GM18498 (cell line): ENCODE data around the gene CAPZA3.
"Not testable (repeated sequence)": the region's sequence is repeated elsewhere in the genome, so short reads cannot be mapped to it uniquely, and the experiment has no call there.

Experiments
- ATAC-seq: cut with Tn5 transposase; IDR thresholded peaks from one replicate; pipeline ENCODE4 v1.9.1; 2021; ENCODE audit warnings: mild to moderate bottlenecking, moderate library complexity; ENCODE audit not compliant: unreplicated experiment

Gene CAPZA3

DNA sequence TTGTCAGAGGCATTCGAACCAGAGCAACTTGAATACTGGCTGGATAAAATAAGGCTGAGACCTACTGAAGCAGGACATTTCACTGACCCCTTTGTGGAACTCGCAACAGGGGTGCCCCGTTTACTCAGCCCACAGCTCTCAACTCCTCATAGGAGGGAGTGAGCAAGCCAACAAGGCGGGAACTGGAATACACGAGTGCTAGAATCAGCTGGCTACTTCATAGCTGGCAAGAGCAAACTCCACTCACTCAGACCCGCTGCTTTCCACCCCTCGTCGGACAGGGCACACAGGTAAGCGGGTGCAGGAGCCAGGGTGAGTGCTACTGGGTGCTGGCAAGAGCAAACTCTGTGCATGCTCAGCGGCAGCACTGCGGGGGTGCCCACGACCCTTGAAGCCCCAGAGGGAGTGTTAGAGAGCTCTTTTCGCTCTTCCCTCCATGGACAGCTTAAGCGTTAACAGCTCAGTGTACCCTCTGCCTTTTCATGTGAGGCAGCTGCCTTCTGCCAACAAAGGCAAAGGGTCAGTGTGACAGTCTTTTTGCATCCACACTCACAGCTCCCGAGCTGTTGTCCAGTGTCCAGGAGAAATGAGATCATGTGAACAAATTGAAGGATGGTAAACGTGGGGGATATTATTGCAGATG is 15.7 kb downstream of the CAPZA3 start:
- ATAC-seq, result no peak

DNA sequence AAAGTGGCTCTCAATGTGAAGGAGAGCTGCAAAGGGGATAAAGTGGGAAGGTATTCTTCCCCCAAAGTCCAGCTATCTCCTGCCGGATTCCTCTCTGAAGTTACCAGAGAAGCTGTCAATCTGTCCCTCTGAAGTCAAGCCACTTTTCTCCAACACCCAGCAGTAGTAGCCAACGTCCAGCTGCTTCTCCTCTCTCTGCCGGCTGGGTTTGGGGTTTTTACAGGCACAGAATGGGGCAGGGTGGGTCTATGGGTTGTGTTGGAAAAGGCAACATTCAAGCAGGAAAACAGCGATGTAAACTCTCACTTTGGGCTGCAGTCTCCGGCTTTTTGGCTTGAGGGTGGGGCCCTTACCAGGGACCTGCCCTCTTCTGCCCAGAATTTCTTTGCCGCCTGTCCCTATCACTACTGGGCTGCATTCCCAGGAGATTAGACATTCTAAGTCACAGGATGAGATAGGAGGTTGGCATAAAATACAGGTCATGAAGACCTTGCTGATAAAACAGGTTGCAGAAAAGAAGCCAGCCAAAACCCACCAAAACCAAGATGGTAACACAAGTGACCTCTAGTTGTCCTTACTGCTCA is 16.3 kb downstream of the CAPZA3 start:
- no peak for ATAC-seq

DNA sequence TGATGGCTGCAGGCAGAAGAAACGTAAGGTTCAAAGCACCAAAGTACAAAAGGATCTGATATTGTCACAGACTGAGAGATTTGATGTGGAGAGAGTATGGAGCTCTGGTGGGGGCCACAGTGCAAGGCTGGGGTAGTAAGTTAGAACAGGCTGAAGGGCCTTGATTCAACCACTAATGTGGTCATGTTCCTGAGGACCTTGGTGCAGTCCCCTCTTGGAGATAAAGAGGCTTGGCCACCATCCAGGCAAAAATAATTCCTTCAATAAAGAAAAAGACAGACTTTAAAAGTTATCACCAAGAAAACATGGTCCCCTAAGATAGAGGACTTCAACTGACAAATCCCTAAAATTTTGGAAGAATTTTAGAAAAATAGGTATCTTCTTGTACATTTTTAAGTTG is 17.4 kb downstream of the CAPZA3 start:
- no peak for ATAC-seq

DNA sequence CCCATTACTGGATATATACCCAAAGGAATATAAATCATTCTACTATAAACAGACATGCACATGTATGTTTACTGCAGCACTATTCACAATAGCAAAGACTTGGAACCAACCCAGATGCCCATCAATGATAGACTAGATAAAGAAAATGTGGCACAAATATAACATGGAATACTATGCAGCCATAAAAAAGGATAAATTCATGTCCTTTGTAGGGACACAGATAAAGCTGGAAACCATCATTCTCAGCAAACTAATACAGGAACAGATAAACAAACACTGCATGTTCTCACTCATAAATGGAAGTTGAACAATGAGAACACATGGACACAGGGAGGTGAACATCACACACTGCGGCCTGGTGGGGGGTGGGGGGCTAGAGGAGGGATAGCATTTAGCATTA is 28.6 kb downstream of the CAPZA3 start:
- ATAC-seq, result not testable (repeated sequence)

DNA sequence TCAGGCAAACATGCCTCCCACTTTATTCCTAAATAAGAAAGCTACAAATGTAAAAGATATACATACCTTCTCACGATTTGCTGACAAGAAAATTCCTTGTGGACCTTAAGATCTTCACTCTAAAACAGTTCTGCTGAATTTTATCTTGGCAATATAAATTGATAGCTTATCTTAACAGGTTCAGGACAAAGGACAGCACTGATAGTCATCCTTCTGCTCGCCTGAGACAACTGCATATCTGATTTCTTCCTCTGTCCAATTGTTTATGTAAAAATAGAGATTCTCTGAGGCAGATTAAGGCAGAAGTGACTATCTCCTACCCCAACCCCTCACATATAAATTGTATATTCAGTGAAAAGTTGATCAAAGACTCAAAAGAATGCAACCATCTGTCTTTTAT is 44.9 kb downstream of the CAPZA3 start:
- ATAC-seq, result no peak

DNA sequence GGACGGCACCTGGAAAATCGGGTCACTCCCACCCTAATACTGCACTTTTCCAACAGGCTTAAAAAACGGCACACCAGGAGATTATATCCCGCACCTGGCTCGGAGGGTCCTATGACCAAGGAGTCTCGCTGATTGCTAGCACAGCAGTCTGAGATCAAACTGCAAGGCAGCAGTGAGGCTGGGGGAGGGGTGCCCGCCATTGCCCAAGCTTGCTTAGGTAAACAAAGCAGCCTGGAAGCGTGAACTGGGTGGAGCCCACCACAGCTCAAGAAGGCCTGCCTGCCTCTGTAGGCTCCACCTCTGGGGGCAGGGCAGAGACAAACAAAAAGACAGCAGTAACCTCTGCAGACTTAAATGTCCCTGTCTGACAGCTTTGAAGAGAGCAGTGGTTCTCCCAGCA is 47.5 kb downstream of the CAPZA3 start:
- ATAC-seq, result not testable (repeated sequence)
